GM19468 (cell line): Measurements from ENCODE around the gene HSFX2.
"Not testable (repeated sequence)": the region's sequence is repeated elsewhere in the genome, so short reads cannot be mapped to it uniquely, and the experiment has no call there.

Experiments used
- ATAC-seq: cut with Tn5 transposase; IDR thresholded peaks from one replicate; pipeline ENCODE4 v1.9.1; 2021; ENCODE audit warnings: mild to moderate bottlenecking, moderate library complexity, moderate number of reproducible peaks; ENCODE audit not compliant: unreplicated experiment; ENCODE audit errors: extremely low read depth

HSFX2 gene

DNA sequence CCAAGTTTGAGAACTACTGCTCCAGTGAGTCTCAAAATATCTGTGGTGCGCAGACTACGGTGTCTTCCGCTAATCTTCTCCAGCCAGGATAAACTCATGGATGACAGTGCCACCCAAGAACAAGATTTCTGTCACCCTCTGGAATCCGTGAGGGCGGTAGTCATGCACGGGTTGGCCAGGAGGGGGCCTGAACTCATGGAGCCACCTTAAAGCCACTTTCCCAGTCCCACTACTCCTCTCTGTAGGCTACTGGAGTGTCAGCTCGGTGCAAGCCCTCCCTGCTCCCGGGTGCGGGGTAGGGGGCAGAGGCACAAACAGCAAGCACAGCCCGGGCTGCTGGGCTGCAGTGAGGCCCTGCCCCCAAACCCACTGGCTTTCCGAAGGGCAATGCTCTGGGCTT, 3.5 kb upstream of the HSFX2 start:
- ATAC-seq: not testable (repeated sequence)

DNA sequence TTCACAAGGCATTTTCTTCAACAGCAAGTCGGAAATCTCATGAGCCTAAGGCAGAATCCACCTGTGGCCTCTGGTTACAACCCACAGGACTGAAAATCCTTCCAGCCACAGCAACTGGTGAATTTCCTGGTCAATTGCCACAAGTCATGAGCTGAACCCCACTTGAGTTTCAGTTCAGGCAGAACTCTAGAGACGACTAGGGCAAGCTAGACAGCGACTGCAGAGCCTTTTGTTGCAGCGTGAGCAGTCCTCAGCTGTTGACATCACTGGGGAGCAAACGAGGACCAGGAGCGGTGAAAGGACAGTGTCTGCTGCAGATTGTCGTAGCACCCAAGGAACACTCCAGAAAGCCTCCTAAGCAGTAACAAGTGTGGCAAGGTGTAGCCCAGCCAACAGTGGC, 829 bp upstream of the HSFX2 start:
- ATAC-seq: not testable (repeated sequence)

DNA sequence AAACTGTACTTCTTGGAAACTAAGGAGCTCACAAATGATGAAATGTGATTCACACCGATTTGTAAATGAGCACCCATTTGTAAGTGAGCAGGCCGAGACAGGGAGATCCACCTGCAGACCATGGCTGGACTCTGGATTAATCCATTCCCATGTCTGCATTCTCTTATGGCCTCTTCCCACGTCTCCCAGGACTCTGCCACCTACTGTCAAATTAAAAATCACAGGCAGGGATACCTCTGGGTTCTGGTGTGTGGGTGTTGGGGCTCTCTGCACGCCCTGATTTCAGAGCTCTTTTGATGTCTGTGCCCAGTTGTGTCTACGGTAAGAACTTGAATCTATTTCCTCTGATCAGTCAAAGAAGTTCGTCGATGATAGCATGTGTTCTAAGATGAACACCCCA, 4.1 kb downstream of the HSFX2 start:
- not testable (repeated sequence) for ATAC-seq

DNA sequence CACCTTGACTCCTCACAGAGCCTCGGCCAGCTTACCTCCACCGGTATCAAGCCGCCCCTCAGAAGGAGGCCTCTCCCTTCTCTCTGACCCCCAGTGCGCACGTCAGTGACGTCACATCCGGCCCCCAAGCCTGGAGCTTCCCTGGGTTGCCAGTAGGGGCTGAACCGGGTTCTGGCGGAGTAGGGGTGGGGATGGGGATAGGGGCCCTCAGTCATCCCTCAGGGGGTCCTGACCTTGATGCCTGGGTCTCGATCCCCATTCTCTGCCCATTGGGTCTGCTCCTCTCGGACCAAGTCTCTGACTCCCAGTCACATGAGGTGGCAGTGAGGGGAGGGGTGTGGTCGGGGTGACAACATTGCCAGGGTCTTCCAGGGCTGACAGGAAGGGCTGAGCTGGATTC, 7.8 kb downstream of the HSFX2 start, which contains the start of gene MAGEA9B:
Gene MAGEA9B (minus strand): TSS at position 101 of the 400 bp plus-strand sequence. CDS start 4,280 bp downstream, outside the sequence.
- ATAC-seq: not testable (repeated sequence)

DNA sequence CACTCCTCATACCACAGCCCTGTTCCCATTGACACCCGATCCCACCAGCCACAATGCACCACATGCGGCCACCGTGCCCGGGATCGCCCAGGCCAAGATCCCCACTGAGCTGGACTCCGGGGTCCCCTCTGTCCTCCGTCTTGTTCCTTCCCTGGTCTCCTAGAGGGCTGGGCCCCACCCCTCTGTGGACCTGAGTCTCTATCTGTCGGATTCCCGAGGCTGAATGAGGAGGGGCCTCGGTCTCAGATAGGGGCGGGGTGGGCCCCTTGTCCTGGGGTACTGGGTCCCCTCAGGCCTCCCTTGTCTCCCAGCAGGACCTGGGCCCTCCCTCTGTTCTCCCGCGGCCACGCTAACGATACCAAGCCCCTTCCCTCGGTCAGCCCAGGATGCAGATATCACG, 9.5 kb downstream of the HSFX2 start:
- not testable (repeated sequence) for ATAC-seq

DNA sequence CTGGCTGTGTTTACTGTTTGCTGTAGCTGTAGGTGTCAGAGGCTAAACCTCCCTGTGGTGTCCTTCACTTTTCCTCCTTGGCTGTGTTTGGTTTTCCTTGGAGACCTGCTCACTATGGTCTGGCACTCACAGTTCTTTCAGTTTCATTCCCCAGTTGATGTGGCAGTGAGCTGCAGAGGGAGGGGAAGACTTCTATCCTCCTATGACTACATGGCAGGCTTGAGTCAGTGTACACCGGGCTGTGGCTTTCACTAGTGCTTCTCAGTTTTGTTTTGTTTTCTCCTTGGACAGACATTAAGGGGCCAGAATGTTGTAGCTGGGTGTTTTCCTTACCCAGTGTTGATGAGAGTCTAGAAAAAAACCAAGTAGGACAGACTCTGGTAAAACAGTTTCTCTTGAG, 21.7 kb downstream of the HSFX2 start:
- ATAC-seq: peak; percentile 98

DNA sequence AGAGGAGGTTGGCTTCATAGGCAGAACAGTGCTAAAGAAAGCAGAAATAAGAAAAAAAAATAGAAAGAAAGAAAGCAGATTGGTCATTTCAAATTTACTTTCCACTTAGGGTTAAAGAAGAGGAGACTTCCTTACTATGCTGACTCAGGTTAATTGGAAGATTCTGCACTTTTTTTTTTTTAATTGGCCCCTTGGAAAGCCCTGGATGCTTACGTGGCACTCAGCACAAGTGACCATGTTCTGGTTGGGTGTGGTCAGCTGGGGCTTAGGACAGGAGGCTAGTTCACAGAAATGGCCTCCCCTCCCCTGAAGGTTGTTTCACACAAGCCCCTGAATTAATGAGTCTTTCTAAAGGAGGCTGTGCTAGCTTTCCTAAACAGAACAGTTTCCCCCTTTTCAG, 22.4 kb downstream of the HSFX2 start:
- no peak for ATAC-seq

DNA sequence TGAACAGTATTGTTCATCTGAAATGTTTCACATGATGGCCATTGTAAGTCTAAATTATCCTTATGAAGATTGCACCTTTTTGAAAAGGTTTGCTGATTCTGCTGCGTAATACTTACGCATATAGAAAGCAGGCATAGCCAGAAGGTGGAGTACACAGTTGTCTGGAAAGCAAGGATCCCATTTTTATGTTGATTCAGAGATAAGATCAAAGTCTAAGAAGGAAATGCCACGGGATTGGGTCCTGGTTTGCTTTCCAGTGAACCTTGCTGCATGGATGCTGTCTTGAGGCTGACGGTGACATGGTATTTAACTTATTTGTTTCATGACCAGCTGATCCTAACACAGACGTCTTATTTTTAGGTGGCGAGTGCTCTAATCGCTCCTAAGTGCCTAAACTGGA, 23.3 kb downstream of the HSFX2 start:
- no peak for ATAC-seq

DNA sequence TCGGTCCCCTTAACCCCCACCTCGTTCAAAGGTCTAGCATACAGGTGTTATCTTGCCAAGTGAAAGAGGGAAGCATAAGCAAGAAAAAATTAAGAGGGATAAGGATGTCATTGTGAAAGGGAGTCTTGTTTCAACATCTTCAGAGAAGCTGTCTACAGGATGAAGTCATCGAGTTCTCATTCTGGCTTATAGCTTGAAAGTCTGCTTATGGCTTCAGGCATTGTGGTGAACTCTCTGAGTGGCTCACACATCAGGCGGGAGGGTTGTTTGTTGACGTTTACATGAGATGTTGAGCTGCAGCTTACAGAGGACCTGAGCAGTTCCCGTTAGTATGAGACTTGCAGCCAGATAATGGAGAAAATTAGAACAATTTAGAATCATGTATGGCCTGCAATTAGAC, 24.4 kb downstream of the HSFX2 start:
- ATAC-seq: no peak

DNA sequence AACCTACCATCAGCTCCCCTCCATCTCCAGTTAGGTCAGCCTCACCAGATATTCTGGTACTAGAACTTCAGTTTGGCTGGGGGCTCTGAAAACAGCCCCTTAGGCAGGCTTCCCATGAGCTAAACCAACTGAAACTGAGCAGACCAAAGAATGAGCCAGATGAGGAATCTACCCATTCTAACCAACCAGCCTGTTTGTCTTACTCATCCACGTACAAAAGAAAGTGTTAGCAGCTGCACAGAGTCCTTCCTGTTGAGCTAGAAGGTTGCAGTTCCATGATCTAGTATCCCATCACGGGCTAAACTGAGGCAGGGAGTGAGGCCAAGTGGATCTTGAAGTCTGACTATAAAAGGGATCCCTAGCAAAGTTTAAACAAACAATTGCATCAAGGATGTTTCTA, 25.3 kb downstream of the HSFX2 start:
- ATAC-seq: no peak

DNA sequence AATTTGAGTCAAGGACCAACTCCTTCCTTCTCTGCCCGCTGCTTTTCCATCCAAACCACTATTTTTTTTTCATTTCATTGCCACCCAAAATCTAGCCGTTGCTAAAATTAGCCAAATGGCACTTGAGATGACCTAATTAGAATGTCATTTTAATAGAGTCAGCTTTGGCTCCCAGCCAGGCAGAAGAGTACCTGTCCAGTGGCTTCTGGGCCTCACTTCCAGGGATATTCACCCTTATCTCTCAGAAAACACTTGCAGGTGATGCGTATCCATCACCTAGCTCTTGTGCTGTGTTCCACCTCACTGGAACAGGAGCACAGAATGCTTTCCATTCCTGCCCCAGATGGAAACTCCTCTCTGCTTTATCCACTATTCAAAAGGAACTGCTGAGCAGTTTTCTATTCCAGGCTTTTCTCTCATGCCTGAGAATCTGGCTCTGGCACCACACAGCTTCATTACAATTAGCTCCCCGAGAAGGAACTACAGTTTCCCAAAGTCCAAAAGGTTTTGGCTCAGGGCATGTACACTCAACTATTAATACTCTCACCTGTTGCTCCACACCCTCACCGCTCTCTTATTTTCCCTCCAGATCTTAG, 26.3 kb downstream of the HSFX2 start:
- no peak for ATAC-seq

DNA sequence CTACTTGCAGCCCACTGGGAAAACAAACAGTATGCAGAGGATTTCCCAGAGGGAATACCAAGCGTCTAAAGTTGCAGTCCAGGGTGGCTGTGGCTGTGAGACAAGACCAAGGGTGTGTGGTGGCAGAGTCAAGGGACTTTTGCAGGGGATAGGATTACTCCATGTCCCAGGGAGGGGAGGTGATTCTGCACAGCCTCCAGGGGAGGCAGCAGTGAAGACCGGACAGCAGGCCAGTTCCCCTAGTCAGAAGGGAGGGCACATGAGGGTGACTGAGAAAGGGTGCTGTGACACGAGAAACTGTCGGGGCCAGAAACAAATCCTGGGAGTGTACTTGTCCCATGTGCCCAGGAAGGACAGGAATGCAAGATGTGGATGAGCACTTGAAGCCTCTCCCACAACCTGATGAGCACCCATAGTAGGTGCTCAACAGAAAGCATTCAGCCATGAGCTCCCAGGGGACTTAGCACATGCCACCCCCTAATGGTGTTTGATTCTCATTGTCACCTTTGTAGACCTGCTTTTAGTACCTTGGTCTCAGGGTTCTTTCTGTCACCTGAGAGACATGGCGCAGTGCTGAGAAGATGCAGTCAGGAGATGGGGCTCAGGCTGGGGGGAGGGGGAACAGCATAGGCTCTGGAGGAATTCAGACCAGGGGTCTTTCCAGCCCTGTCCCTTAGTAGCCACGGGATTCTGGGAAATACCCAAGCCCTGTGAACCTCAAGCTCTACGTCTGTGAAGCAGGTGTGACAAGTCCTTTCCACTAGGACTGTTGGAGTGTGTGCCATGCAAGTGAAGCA, 27.3 kb downstream of the HSFX2 start:
- ATAC-seq: no peak

DNA sequence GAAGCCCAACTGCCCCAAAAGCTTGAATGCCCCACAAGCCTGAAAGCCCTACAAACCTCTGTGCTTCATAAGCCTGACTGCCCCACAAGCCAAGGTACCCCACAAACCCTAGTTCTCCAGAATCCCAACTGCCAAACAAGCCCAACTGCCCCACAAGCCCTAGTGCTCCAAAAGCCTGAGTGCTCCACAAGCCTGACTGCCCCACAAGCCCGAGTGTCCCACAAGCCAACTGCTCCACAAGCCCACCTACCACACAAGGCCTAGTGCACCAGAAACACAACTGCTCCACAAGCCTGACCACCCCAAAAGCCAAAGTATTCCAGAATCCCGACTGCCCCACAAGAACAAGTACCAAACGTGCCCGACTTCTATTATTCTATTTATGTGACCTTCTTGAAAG, 31.8 kb downstream of the HSFX2 start:
- ATAC-seq: no peak

DNA sequence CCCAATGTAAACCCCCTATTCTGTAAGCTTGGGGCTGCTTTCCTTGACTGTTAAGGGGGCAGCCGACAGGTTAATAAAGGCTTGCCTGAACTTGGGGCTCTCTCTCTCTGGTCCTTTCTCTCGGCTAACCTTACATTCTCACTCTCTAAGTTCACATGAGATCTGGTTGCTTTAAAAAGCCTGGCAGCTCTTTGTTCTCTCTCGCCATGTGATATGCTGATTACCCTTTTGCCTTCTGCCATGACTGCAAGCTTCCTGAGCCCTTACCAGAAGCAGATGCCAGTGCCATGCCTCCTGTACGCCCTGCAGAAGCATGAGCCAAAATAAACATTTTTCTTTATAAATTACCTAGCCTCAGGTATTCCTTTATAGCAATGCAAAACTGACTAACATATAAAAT, 39.9 kb downstream of the HSFX2 start:
- not testable (repeated sequence) for ATAC-seq

DNA sequence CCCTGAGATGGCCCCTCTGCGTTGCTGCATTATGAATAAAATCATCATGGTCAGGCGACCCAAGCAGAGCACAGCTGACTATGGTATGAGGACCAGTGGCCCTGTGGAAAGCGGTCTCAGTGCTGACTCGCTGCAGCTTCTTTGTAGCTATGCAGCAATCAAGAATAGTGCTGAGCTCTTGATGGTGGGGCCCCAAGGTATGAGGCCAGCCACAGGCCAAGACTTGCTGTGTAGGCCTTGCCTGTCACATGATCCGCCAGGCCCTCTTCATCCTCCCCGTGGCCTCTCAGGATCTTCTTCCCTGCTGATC, 43.2 kb downstream of the HSFX2 start:
- not testable (repeated sequence) for ATAC-seq

DNA sequence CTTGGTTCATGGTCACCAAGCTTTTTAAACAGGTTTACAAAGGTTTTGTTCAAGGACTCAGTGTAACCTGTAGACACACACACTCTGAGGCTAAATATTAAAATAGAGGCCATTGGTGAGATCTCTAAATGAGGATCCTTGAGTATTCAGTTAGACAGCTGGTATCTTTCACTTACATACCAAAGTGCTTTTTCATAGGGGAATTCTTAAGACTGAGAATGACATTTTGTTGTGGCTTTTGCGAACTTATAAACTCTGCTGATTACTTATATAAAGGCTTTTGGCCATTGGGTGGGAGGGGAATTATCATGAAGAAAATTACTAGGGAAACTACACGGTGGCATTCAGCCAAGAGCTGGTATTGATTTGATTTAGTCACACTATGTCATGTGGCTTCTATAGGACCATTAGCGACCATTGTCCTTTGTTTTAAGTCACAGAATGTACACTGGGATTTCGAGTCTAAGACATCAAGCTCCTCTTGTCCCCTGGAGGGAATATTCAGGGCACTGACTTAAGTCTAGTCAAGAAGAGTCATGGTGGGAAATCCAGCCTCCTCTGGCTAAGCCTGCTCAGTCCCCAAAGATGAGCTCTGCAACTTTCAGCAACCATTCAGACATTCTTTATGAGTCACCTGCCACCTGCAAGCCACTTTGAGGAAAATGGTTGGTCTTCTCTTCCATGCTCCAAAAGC, 43.7 kb downstream of the HSFX2 start:
- ATAC-seq: not testable (repeated sequence)

DNA sequence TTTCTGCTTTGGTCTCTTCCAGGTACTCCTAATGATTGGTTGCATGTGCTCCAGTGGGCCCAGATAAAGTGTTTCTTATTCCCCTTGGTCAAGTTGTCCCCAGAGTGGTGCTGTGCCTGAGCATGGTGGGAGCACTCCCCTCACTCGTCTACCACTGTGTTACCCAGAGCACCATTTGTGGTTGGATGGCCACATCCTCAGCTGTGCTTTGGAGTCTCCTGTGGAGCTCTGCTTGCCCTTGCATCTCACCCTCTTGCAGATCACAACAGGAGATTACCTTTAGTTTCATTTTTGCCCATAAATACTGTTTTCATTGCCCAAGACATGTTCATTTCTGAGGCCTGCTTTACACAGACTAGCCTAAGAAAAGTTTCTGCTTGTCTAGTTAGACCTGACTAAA, 44.7 kb downstream of the HSFX2 start:
- not testable (repeated sequence) for ATAC-seq

DNA sequence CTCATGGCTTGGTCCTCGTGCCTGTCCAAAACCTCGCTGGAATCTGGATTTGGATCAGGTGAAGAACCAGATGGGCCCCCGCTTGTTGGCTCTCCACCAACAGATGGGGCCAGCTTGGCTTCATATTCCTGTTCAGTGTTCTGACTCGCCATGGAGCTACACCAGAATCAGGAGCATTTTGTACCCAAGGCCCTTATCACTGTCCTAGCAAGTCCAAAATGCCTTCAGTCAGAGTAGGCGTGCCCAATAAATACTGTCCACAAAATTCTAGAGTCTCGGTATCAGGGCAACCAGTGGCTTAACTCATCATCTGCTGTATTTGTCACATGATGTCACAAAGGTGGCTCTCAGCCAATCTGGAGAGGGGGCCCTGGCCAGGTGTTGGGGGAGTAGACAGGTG, 45.4 kb downstream of the HSFX2 start, which contains the start of gene HSFX3:
Gene HSFX3 (minus strand): TSS at position 224 of the 400 bp plus-strand sequence. CDS start 72 bp downstream, at position 152.
- ATAC-seq: not testable (repeated sequence)

DNA sequence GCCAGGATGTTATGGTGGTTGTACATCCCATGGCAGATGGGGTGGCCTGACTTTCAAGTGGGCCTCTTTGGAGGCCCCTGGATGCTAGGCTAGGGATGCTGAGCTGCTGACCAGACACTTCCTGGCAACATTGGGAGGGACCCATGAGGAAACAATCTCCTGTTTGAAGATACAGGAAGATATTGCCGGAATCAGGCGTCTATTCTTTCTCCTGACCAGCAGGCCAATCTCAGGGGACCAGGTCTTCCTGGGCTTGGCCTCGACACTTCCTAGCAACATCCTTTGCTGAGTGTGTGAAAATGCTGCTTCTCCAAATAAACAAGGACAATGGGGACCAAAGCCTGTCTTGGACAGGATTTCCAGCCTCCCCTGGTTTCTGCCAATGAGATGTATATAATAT, 47.3 kb downstream of the HSFX2 start:
- not testable (repeated sequence) for ATAC-seq

DNA sequence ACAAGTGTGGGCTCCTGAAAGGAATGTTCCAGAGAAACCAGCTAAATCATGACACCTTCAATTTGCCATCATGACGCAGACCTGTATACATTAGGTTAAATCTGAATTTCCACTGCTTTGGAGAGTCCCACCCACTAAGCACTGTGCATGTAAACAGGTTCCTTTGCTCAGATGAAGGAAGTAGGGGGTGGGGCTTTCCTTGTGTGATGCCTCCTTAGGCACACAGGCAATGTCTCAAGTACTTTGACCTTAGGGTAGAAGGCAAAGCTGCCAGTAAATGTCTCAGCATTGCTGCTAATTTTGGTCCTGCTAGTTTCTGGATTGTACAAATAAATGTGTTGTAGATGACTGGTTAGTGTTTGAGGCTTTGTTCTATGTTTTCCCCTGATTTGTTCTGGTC, 48.2 kb downstream of the HSFX2 start:
- ATAC-seq: not testable (repeated sequence)
